WERI-Rb-1 (cell line): ENCODE measurements around the gene CXCL1.
"Not testable (repeated sequence)": the region's sequence is repeated elsewhere in the genome, so short reads cannot be mapped to it uniquely, and the experiment has no call there.

ENCODE experiments used
- DNase-seq: peaks from one replicate; pipeline ENCODE4 v3.0.0-alpha.2; 2020
- H3K27ac ChIP-seq: fragments of 250-450 bp; sonication (Bioruptor Pico); 2 replicates; pipeline ENCODE4 v1.5.1; 2020; ENCODE audit warnings: mild to moderate bottlenecking, moderate library complexity
- H3K27me3 ChIP-seq: fragments of 250-450 bp; sonication (Bioruptor Pico); 2 replicates; pipeline ENCODE4 v1.5.1; 2021; ENCODE audit warnings: mild to moderate bottlenecking, low read depth, moderate library complexity; ENCODE audit not compliant: insufficient read depth, severe bottlenecking
- H3K36me3 ChIP-seq: fragments of 250-450 bp; sonication (Bioruptor Pico); 2 replicates; pipeline ENCODE4 v1.5.1; 2020; ENCODE audit warnings: mild to moderate bottlenecking, moderate library complexity
- H3K4me3 ChIP-seq: 2 replicates; pipeline ENCODE4 v1.5.1; 2011; ENCODE audit warnings: low read depth, mild to moderate bottlenecking, control low read depth, low read length
- H3K9me3 ChIP-seq: fragments of 250-450 bp; sonication (Bioruptor Pico); 2 replicates; pipeline ENCODE4 v1.5.1; 2021; ENCODE audit warnings: mild to moderate bottlenecking, moderate library complexity; ENCODE audit not compliant: severe bottlenecking
- TF ChIP-seq, protein P1 (sequence below): IDR thresholded peaks from 2 replicates; pipeline ENCODE4 v1.5.1; 2011; ENCODE audit warnings: low read depth, mild to moderate bottlenecking, control low read depth, inconsistent platforms, low read length

Gene CXCL1

DNA sequence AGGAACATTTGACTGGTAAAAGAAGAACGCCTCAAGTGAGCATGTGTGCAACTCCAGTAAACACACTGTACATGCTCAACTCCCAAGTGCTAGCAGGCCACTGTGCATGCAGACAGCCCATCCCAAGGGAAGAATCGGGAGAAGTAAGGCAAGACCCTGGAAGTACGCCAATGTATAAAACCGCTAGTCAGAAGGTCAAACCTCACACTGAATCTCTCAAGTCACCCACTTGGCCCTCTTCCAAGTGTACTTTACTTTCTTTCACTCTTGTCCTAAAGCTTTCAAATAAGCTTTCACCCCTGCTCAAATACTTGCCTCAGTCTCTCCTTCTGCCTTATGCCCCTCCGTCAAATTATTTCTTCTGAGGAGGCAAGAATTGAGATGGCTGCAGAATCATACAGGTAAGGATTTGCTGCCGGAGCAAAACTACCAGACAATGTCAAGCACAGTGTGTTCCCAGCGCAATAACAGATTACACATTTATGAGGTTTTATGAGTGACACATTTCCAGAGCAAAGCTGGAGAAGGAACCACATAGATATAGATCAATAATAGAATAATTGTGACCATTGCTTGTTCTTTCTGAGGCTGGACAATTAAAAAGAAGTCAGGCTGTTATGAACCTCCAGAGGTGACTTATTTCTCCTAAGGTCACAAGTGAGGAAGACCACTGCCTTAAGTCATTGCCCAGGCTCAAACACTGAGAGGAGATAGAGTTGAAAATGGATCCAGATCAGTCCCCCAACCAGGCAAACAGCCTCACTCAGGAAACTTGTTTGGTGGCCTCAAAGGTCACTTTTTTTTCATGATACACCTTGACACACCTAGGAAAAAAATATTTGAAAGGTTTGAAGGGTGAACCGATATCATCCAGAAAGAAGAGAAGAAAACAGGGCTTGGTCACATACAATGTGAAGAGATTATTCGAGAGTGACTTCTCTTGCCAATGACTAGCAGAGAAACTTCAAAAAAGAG is 26.3 kb downstream of the CXCL1 start:
- no peaks in the 10 kb centered on the region for H3K27me3 ChIP-seq
- H3K4me3 ChIP-seq = no peak overlapping the region
- no peaks in the 10 kb centered on the region for H3K9me3 ChIP-seq
- H3K36me3 ChIP-seq = no peaks in the 10 kb centered on the region
- TF ChIP-seq, protein P1, sequence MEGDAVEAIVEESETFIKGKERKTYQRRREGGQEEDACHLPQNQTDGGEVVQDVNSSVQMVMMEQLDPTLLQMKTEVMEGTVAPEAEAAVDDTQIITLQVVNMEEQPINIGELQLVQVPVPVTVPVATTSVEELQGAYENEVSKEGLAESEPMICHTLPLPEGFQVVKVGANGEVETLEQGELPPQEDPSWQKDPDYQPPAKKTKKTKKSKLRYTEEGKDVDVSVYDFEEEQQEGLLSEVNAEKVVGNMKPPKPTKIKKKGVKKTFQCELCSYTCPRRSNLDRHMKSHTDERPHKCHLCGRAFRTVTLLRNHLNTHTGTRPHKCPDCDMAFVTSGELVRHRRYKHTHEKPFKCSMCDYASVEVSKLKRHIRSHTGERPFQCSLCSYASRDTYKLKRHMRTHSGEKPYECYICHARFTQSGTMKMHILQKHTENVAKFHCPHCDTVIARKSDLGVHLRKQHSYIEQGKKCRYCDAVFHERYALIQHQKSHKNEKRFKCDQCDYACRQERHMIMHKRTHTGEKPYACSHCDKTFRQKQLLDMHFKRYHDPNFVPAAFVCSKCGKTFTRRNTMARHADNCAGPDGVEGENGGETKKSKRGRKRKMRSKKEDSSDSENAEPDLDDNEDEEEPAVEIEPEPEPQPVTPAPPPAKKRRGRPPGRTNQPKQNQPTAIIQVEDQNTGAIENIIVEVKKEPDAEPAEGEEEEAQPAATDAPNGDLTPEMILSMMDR = no peak
- no peak for DNase-seq
- H3K27ac ChIP-seq = no peak overlapping the region

DNA sequence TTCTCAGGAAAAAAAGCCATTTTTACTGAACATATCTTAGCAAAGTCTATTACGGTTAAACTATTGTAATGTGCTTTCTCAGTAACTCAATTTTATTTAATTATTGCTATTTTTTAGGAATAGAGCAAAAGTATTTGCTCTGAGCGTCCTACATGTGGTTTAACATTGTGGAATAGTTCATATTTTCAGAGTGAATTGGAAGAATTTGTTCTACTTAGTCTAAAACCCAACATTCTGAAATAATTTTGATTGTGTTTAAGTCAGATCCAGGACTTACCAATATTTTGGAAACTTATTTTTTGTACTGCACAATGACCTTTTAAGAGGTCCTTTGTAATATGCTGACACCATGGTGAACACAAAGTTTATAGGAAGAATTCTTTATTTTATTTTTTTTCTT is 27.2 kb downstream of the CXCL1 start:
- Histone ChIP-seq H3K36me3 (no peaks in the 10 kb centered on the region), H3K9me3 (no peaks in the 10 kb centered on the region), H3K27me3 (no peaks in the 10 kb centered on the region), H3K27ac (no peak overlapping the region), H3K4me3 (no peak overlapping the region)
- DNase-seq = no peak
- TF ChIP-seq, protein P1 = no peak

DNA sequence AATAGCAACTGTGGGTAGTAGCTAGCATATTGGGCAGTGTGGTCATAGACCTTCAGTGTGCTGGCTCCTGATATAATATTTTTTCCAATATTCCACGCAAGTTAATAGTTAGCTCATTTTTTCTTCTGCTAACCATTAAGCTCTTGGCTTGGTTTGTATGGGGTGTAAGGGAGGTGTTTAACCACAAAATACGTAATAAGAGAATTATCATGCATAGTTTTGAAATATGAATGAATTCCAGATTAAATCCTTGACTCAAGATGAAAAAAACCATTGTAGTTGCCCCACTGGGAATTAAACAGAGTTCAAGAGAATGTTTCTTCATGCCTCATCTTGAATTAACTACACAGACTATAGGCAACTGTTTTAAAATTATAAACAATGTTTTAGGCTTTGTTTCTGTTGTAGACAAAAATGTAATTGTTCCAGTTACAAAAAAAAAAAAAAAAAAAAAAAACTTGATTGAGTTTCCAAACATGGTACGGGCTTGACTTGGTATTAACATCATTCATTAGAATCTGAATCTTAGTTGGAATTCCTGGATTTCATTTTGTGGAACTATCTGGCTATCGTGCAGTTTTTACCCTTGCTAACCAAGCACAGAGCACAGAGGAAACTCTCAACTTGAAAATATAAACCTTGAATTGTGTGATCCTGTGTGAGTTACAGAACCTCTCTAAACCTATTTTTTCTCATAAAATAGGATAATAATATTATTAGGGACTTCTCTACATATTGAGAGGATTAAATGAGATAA is 28.4 kb downstream of the CXCL1 start:
- Histone ChIP-seq H3K36me3 (no peaks in the 10 kb centered on the region), H3K27me3 (no peaks in the 10 kb centered on the region), H3K27ac (no peak overlapping the region), H3K4me3 (no peak overlapping the region), H3K9me3 (no peaks in the 10 kb centered on the region)
- DNase-seq = no peak
- TF ChIP-seq, protein P1 = no peak

DNA sequence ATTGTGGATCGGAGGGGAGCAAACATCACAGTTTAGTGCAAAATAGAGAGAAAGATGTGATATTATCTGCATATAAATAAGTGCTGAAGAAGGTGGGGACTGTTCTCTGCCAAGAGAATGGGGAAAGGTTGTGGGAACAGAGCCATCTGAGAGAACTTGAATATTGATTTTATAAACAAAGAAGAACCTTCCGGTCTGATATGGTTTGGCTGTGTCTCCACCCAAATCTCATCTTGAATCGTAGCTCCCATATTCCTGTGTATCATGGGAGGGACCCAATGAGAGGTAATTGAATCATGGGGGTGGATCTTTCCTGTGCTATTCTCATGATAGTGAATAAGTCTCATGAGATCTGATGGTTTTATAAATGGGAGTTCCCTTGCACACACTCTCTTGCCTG is 30.1 kb downstream of the CXCL1 start:
- not testable (repeated sequence) for H3K9me3 ChIP-seq, H3K27me3 ChIP-seq, H3K4me3 ChIP-seq, H3K36me3 ChIP-seq, DNase-seq, H3K27ac ChIP-seq

DNA sequence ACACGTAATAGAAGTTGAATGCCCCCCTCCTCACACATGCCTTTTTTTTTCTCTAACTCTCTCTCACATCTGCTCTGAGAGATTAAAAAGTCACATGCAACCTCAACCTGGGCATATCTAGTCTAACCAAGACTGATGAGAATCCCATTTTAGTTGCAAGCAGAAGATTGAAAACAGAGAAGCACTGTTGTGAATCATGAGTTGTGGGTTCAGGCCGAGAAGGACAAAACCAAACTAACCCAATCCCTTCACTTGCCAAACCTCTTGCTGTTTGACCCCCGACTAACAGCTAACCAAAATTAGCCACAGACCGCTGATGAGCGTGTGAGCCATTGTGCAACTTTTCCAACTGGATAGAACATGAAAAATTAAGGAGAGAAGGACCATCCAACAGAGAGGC is 31.8 kb downstream of the CXCL1 start:
- DNase-seq = no peak
- Histone ChIP-seq H3K4me3 (no peak overlapping the region), H3K9me3 (no peaks in the 10 kb centered on the region), H3K36me3 (no peaks in the 10 kb centered on the region), H3K27me3 (no peaks in the 10 kb centered on the region), H3K27ac (no peak overlapping the region)
- TF ChIP-seq, protein P1 = no peak

DNA sequence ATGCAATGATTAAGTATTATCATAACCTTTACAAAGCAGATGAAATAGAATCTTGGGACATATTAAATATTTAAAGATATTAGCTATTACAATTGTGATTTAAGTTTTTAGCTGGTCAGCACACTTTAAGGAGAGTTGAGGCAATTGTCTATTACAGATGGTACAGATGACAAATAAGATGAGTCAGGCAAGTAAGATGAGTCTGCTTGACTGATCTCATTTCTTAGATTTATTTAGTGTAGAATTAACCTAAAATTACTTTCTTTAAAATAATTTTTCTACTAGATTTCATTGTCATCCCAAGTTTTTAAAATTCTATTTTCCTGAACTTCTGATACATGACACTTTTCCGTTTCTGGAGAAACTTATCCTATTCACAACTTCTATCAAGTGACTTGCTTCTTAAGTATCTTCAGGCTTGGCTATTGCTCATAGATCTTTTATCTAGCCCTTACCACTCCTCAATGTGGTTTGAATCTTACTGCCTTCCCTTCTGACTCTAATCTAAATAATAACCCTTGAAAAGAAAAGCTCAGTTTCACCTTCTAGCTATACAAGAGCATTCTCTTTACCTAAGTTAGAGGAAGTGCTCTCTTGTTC is 32.9 kb downstream of the CXCL1 start:
- no peaks in the 10 kb centered on the region for H3K9me3 ChIP-seq
- H3K36me3 ChIP-seq = no peaks in the 10 kb centered on the region
- TF ChIP-seq, protein P1 = no peak
- DNase-seq = no peak
- no peak overlapping the region for H3K27ac ChIP-seq
- no peaks in the 10 kb centered on the region for H3K27me3 ChIP-seq
- H3K4me3 ChIP-seq = no peak overlapping the region
